GM18517 (cell line): ENCODE results near the gene MARK4.
"Not testable (repeated sequence)": the region's sequence is repeated elsewhere in the genome, so short reads cannot be mapped to it uniquely, and the experiment has no call there.

Experiments used
- ATAC-seq: cut with Tn5 transposase; IDR thresholded peaks from one replicate; pipeline ENCODE4 v1.9.1; 2021; ENCODE audit warnings: mild to moderate bottlenecking, moderate library complexity; ENCODE audit not compliant: unreplicated experiment

The MARK4 gene

DNA sequence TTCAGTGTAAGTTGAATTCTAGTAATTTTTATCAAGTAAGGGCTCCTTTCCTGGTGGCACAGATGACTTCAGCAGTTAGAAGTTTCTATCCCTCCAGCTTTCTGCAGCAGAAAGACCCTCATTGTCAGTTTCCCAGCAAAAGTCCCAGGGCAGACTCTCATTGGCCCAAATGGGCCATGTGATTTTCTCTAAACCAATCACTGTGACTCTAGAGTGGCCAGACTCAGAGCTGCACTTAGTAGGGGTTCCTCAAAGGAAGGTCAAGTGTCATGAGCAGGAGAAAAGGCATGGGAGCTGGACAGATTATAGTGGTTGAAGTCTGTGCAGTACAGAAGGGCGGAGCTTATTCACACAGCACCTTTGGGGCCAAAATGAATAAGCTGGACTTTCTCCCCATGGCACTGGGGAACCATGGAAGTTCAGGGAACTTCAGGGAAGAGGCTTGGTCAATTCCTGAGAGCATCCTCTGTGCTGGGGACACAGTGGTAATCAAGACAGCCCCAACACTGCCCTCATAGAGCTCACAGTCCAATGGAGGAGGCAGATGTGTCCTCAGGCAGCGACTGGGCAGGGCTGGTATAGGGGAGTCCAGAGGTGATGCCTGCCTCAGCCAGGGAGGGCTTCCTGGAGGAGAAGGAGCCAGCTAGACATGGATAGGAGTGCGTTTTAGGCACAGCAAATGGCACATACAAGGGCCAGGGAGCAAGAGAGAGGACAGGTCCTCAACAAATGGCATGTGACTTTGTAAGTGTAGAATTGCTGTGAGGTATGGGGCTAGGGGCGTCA, 53.3 kb downstream of the MARK4 start:
- ATAC-seq, result no peak

DNA sequence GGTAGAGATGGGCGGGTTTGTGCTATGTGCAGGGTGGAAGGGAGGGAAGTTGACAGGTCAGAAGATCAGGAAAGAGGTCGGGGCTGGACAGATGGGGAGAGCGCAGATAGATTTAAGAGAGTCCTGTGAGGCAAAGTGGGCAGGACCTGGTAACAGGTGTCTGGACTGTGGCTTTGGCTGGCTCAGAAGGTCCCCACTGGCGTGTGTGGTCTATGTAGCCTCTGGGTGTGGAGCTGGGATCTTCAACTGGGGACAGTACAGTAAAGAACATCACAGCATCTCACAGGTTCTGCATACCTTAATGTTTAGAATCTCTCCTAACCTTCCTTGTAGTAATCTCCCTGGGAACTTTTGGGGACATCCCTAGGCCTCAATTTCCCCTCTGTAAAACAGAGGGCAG, 53.9 kb downstream of the MARK4 start:
- no peak for ATAC-seq

DNA sequence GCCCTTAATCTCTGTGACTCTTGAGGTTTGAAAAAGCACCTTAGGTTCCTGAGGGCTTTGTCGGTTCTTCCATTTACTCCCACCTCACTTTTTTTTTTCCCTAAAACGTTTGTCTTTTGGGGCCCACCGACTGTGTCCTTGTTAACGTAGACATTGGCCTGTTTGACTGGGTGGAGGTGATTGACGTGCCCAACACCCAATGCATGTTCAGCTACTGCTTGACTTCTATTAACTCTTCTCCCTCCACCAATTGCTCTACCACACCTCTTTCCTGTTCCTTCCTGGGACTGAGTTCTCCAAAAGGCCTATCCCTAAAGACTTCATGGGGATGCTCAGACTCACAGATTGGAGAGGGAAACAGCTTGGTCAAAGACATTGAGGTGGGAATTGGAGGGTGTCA, 54.4 kb downstream of the MARK4 start:
- ATAC-seq, result no peak

DNA sequence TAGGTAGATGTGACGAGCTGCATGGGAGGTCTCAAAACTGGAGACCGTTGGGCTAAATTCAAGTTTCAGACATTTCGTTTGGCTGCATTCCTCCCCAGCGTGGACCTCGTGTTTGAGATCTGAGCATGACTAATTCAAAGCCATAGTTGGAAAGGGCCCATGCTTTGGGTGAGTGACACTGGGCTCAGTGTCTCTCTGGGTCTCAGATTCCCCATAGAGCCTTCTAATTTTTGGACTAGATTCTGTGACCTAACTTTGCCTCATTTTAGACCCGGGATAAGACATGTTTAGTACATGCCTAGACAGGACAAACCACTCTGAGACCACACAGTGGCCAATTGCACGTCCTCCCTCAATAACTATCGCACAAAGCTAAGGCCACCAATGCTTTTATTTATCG, 55.0 kb downstream of the MARK4 start:
- no peak for ATAC-seq

DNA sequence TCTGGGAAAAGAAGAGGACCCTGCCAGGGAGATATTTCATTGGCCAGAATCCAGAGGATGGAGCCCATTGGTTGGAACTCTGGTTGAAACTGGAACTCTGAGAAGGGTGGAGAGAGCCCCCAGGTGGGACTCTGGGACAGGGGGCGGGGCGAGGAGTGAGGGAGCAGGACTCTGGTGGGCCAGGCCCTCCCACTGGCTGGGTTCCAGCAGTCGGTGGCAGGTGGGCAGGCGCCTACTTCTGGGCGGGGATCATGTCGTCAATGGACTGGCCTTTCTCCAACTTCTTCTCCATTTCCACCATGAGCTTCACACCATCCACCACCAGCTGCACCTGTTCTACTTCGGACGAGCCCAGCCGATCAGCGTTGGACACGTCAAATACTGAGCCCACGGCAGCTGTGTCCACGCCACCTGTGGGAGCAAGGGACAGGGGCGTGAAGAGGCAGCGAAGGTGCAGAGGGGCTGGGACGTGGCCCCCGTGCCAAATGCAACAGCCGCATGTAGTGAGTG, 55.5 kb downstream of the MARK4 start:
- ATAC-seq, result no peak

DNA sequence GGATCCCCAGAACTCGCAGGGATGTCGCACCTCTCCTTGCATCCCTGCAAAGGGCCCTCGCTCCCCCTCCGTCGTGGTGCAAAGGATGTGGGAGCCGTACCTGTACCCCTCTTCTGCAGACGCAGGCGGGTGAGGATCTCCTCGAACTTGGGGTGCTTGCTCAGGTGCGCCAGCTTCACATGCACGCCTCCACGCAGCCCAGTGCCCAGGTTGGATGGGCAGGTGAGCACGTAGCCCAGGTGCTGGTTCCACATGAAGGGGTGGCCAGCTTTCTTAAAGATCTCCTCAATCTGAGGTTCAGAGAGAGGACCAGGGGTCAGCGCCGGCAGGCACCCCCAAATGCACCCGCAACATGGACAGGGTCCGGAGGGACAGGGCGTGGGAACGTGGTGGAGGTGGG, 56.3 kb downstream of the MARK4 start:
- ATAC-seq, result no peak

DNA sequence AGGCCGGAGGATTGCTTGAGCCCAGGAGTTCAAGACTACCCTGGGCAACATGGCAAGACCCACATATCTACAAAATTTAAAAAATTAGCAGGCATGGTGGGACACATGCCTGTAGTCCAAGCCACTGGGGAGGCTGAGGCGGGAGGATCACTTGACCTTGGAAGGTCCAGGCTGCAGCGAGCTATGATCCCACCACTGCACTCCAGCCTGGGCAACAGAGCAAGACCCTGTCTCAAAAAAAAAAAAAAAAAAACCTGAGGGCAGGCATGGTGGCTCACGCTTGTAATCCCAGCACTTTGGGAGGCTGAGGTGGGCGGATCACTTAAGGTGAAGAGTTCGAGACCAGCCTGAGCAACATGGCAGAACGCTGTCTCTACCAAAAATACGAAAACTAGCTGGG, 58.3 kb downstream of the MARK4 start:
- ATAC-seq, result not testable (repeated sequence)

DNA sequence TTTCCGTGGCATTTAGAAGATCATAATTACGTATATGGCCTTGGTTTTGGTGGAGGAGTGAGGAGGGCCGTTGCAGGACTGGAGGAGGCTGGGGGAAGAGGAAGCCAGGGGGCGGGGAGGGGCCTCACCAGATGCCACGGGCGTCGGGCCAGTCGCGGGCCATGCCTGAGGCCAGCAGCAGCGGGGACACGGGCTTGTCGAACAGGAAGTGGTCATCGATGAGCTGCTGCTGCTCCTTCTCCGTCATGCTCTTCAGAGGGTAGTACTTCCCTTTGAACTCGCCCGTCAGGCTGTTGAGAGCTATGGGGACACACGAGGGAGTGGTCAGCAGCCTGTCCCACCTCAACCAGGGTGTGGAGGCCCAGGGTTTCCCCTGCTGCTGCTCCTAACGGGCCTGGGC, 60.5 kb downstream of the MARK4 start:
- ATAC-seq, result no peak

DNA sequence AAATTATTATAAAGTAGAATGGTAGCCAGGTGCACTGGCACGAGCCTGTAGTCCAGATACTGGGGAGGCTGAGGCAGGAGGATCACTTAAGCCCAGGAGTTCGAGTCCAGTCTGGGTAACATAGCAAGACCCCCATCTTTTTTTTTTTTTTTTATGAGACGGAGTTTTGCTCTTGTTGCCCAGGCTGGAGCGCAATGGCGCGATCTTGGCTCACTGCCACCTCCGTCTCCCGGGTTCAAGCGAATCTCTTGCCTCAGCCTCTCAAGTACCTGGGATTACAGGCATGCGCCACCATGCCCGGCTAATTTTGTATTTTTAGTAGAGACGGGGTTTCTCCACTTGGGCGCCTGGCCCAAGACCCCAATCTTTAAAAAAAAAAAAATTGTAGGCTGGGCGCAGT, 61.2 kb downstream of the MARK4 start:
- ATAC-seq, result not testable (repeated sequence)

DNA sequence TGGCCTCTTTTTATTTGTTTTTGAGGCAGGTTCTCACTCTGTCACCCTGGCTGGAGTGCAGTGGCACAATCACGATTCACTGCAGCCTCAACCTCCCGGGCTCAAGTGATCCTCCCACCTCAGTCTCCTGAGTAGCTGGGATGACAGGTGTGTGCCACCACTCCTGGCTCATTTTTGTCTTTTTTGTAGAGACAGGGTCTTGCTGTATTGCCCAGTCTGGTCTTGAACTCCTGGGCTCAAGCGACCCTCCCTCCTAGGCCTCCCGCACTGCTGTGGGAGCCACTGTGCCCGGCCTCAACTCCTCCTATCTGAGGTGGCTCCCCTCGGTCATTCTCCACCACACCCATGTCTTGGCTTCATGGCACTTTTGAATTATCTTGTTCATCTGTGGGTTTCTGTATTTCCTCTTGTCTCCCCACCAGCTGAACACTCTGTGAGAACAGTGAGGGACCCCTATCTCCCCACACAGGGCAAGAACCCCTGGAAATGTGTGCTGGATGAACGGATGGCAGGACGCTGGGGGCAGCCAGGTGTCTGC, 63.7 kb downstream of the MARK4 start:
- no peak for ATAC-seq

DNA sequence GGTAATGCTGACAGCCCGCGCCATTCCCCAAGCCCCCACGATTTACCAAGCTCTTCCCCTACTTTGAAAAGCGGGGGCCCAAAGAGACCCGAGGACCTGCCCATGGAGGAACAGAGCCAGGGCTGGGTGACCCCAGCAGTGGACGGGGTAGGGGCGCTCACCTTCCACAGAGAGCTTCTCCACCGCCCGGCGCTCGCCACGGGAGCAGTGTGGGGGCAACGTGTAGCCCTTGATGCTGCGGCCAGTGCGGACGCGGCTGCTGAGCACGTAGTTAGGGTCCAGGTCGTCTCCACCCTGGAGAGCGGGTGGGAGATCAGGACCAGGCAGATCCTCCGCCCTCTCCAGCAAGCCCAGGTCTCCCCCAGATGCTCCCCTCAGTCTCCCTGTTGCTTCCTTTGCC, 64.2 kb downstream of the MARK4 start:
- no peak for ATAC-seq

DNA sequence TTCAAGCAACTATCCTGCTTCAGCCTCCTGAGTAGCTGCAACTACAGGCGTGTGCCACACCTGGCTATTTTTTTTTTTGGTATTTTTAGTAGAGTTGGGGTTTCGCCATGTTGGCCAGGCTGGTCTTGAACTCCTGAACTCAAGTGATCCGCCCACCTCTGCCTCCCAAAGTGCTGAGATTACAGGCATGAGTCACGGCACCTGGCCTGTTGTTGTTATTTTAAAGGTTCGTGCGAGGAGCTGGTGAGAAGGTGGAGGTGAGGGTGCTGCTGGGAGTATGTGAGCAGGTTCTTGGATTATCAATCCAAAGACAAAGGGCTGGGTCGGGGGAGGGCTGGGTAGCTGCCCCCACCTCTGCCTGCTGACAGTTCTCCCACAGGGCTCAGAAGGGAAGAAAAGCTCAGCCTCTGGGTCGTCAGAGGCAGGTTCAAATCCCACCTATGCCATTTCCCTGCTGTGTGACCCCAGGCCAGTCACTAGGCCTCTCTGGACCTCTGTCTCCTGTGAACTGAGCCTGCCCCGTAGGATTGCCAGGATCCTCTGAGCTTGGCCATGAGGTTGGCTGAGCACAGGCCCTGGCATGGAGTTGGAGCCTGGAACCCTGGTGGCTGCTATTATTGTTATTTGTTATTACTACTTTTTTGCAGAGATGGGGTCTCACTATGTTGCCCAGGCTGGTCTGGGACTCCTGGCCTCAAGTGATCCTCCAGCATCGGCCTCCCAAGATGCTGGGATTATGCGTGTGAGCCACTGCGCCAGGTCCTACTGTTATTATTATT, 70.1 kb downstream of the MARK4 start:
- no peak for ATAC-seq

DNA sequence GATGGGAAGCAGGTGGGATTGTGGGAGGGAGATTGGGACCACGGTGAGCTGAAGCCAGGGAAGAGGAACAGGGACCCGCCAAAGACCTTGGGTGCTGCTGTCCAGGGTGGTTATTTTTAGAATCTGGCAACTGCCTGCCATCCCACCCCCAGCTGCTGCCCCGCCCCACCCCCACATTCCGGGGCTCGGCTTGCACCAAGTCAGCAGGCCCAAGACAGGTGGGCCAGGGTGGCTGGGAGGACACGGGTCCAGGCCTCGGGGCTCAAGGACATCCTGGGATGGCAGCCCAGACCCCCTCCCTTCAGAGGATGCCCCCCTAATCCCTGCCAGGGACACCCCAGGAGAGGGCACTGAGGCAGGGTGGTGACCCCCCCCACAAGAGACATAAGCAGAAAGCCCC, 70.8 kb downstream of the MARK4 start:
- ATAC-seq, result no peak

DNA sequence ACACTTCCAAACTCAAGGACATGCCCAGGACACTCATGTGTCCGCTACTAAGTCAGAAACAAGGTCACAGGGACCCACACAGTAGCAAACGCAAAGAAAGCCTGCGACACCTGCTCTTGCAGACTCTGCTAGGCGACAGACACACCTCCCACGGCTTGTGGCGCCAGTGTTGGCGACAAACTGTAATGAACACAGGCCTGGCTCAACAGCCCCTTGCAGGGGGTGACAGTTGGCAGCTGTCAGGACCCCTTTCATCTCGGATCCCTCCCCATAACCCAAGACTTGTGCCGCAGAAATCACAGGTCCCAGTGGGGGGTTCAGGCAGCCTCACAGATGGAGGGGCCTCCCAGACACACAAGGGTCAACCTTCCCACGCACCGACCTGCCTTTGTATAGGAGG, 71.2 kb downstream of the MARK4 start:
- no peak for ATAC-seq

DNA sequence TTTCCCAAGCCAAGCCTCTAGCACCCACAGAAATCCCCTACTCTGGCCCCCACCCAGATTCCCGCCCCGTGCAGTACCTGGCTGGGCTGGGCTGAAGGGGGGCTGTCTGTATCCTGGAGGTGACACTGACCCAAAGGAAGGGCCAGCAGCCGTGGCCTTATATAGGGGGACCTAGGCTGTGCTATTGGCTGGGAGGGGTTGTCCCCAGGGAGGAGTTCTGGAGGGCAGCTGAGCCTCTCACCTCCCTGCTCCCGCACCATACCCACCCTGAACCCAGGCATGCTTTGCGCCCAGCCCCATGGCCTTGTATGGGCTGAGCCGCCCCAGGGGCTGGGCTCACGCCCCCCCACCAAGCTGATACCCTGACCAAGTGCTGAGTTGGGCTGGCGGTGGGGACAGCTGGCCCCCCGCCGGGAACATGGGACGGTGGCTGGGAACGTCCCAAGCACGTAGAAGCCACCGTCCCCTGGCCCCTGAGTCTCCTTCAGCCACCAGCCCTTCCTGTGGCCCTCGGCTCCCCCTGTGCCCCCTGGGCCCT, 71.7 kb downstream of the MARK4 start, which contains the start of gene CKM:
Gene CKM (minus strand): TSS at position 132 of the 538 bp plus-strand sequence. CDS start 3,162 bp downstream, outside the sequence.
- ATAC-seq, result no peak

DNA sequence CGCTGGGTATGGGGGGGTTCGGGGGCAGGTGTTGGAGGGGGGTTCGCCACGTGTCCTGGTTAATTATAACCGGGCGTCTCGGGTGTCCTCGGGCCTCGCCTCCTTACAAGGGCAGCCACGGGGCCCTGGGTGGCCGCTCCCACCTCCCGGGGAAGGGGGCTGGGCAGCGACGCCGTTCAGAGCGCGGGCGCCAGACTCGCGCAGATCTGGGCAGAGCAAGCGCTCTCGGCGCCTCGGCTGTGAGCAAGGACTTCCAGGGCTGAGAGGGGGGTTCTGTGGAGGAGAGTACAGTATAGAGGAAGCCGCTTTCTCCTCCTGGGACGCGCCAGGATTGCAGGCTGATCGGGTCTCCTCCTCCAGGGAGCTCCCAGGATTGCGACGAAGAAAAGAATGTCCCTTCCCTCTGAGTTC, 72.6 kb downstream of the MARK4 start:
- ATAC-seq, result no peak

DNA sequence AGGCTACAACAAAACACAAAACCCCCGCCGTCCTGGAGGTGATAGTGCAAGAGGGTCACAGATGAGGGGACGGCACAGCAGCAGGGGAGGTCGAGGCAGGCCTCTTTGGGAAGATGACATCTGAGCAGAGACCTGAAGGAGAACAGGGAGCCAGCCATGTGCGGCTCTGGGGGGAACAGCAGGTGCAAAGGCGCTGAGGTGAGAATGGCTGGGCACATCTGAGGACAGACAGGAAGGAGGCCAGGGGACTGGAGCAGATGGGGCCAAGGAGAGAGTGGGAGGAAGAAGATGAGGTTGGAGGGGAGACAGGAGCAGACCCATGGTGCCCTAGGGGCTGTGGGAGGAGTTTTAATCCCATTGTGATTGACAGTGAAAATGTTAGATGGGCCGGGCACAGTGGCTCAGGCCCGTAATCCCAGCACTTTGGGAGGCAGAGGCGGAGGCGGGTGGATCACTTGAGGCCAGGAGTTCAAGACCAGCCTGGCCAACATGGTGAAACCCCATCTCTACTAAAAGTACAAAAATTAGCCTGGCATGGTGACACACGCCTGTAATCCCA, 73.4 kb downstream of the MARK4 start:
- no peak for ATAC-seq

DNA sequence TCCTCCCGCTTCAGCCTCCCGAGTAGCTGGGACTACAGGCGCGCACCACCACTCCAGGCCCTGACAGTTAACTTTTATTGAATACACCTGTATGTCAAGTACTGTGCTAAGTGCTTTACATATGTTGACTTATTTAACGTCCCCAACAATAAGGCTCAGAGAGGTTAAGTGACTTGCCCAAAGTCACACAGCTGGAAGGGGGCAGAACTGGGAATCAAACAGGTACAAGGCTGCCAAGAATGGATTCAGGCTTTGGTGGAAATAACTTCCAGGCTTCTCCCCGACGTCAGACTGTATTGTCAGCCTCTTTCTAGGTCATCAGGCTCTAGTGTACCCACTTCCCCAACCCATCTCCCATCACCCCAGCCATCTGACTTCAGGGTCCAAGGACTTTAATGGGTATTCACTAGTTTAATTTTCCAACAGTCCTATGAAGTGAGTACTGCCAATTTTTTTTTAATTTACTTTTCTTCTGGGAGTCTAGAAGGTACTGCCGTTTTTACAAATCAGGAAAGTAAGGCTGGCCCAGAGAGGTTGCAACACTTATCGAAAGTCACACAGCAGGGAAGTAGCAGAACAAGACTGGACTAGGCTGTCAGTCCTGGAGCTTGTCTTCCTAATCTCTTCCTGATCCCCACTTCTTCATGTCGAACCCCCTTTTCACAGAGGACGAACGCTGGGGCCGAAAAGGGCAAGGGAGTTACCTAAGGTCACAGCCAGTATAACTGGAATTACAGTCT, 76.5 kb downstream of the MARK4 start:
- ATAC-seq, result no peak

DNA sequence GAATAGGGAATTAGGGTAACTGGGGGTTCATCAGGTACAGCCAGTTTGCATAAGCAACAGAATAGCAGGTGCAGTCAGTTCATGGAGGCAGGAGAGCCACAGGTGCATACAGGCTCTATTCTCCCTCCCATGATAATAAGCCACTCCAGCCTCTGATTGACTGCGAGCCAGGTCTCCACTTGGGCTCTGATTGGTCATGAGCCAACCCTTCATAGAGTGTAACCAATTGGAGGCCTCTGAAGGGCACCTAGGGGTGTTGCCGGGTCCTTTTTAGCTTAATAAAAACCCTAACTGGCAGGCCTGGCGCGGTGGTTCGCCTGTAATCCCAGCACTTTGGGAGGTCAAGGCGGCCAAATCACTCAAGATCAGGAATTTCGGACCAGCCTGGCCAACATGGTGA, 80.3 kb downstream of the MARK4 start:
- ATAC-seq, result no peak

DNA sequence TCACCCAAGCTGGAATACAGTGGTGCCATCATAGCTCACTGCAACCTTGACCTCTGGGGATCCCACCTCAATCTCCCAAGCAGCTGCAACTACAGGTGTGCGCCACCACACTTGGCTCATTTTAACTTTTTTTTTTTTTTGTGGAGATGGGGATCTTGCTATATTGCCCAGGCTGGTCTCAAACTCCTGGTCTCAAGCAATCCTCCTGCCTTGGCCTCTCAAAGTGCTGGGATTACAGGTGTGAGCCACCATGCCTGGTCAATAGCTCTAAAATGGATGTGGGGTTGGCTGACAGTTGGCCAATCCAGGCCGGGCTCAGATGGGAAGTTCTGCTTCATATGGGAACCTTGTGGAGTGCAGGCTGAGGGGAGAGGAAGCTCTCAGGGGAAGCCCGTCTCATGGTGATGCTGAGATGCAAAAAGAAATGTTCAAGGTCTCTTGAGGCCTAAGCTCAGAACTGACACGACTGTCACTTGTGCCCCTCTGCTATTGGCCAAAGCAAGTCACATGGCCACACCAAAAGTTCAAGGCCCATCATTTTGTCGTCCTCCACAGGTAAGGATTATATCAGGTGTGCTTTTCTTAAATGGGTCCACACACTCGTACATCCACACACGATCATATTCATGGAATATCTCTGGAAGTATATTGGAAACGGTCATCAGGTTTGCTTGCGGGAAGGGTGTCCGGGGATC, 82.7 kb downstream of the MARK4 start:
- ATAC-seq, result no peak
